Measurements from ENCODE around the gene TMEM116.
"Not testable (repeated sequence)": the region's sequence is repeated elsewhere in the genome, so short reads cannot be mapped to it uniquely, and the experiment has no call there.

DNA sequence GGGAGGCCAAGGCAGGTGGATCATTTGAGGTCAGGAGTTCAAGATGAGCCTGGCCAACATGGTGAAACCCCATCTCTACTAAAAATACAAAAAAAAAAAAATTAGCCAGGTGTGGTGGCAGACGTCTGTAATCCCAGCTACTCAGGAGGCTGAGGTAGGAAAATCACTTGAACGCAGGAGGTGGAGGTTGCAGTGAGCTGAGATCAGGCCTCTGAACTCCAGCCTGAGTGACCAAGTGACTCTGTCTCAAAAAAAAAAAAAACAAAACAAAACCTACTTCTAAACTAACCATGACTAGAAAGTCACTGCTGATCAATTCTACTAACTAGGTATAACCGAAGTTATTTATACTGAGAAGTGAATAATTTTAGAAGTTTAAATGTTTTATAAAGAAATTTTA is 3.4 kb downstream of the TMEM116 start:
- TF ChIP-seq POLR2AphosphoS5 (IDR thresholded peaks at IDR 0.05; ENCODE audit: borderline replicate concordance, low read depth, low read length); EZH2 (IDR thresholded peaks at IDR 0.05): not testable (repeated sequence)

Measured in SK-N-MC (cell line).